UCSD-AML1 (cell line): Measurements from ENCODE around the gene PPIP5K2.

ENCODE experiments used
- DNase-seq: peaks from one replicate; lab custom pipeline; 2025; ENCODE audit not compliant: unreplicated experiment; lab: John Stamatoyannopoulos, UW

The PPIP5K2 gene

GRCh38 chr5:103235891-103236290 lies 115.8 kb downstream of the PPIP5K2 start:
- DNase-seq: no peak

GRCh38 chr5:103237778-103238177 lies 117.7 kb downstream of the PPIP5K2 start:
- no peak for DNase-seq

GRCh38 chr5:103243665-103244064 lies 123.6 kb downstream of the PPIP5K2 start:
- no peak for DNase-seq

GRCh38 chr5:103244398-103244797 lies 124.3 kb downstream of the PPIP5K2 start:
- no peak for DNase-seq

- no peak for DNase-seq
Observed at GRCh38 chr5:103245761-103246160, 125.7 kb downstream of the PPIP5K2 start.

GRCh38 chr5:103247118-103247517 lies 127.0 kb downstream of the PPIP5K2 start:
- DNase-seq: no peak

GRCh38 chr5:103249068-103249467 lies 129.0 kb downstream of the PPIP5K2 start:
- DNase-seq: no peak

- DNase-seq: no peak
Observed at GRCh38 chr5:103254921-103255320, 134.8 kb downstream of the PPIP5K2 start.

- DNase-seq: no peak
Observed at GRCh38 chr5:103255691-103256090, 135.6 kb downstream of the PPIP5K2 start.

GRCh38 chr5:103256178-103256577 lies 136.1 kb downstream of the PPIP5K2 start:
- no peak for DNase-seq

- peak; percentile 99 for DNase-seq
Observed at GRCh38 chr5:103258368-103258956, 138.4 kb downstream of the PPIP5K2 start, which contains the start of gene MACIR. MACIR (plus strand) TSS chr5:103258763; CDS start chr5:103275920, 17,157 bp downstream.

GRCh38 chr5:103258957-103259704 lies 139.0 kb downstream of the PPIP5K2 start:
- peak; percentile 88 for DNase-seq

GRCh38 chr5:103259705-103260355 lies 139.7 kb downstream of the PPIP5K2 start:
- no peak for DNase-seq

GRCh38 chr5:103260951-103261350 lies 140.8 kb downstream of the PPIP5K2 start:
- no peak for DNase-seq
